Common myeloid progenitor, CD34-positive (primary cell): ENCODE results near the gene C8B.

Experiments used
- CTCF ChIA-PET: fragments of 350-600 bp; sonication (Branson Sonifier 250); formaldehyde crosslinking; loops from one replicate; lab custom pipeline; 2021; ENCODE audit warnings: antibody characterized with exemption; lab: Charles Lee
- POLR2A ChIA-PET: fragments of 350-600 bp; sonication (Branson Sonifier 250); formaldehyde crosslinking; loops from one replicate; lab custom pipeline; 2021; ENCODE audit warnings: antibody characterized with exemption; lab: Charles Lee
- DNase-seq, 3 donors: peaks; one replicate each; pipeline versions ENCODE4 v3.0.0 to v3.0.0-alpha.2; 2013
- H3K27ac ChIP-seq, 2 experiments: 1 replicate in 1 of 2; 2 replicates in 1 of 2; pipeline ENCODE4 v1.7.0; 2013; ENCODE audit warnings: inconsistent platforms in 2 of 2, low read length in 2 of 2, mild to moderate bottlenecking in 2 of 2, low read depth in 1 of 2, moderate library complexity in 1 of 2; ENCODE audit not compliant: severe bottlenecking in 2 of 2, insufficient read depth in 1 of 2, poor library complexity in 1 of 2
- H3K27me3 ChIP-seq, 5 experiments: replicated peaks in 2 of 5; 1 replicate in 3 of 5; 2 replicates in 2 of 5; pipeline versions ENCODE4 v1.6.1 to v1.7.0; 2013; ENCODE audit warnings: low read length in 4 of 5, mild to moderate bottlenecking in 2 of 5, moderate library complexity in 2 of 5, inconsistent platforms in 1 of 5; ENCODE audit not compliant: insufficient read depth in 5 of 5, control insufficient read depth in 4 of 5
- H3K36me3 ChIP-seq, 4 experiments: 1 replicate in 2 of 4; 2 replicates in 2 of 4; pipeline versions ENCODE4 v1.6.1 to v1.7.0; 2013; ENCODE audit warnings: low read length in 3 of 4, control low read depth in 1 of 4, mild to moderate bottlenecking in 1 of 4; ENCODE audit not compliant: control insufficient read depth in 4 of 4, insufficient read depth in 4 of 4
- H3K4me1 ChIP-seq, 4 experiments: 1 replicate in 3 of 4; 2 replicates in 1 of 4; pipeline versions ENCODE4 v1.6.1 to v1.7.1; 2013; ENCODE audit warnings: low read length in 3 of 4, mild to moderate bottlenecking in 3 of 4, control low read depth in 1 of 4, inconsistent platforms in 1 of 4, moderate library complexity in 1 of 4; ENCODE audit not compliant: control insufficient read depth in 4 of 4, insufficient read depth in 4 of 4; ENCODE audit errors: control extremely low read depth in 1 of 4
- H3K4me3 ChIP-seq, 7 experiments: 1 replicate in 4 of 7; 2 replicates in 3 of 7; pipeline versions ENCODE4 v1.5.1 to v1.7.0; 2013; ENCODE audit warnings: mild to moderate bottlenecking in 7 of 7, low read length in 6 of 7, moderate library complexity in 6 of 7, inconsistent platforms in 2 of 7, low read depth in 2 of 7, control low read depth in 1 of 7; ENCODE audit not compliant: insufficient read depth in 4 of 7, control insufficient read depth in 1 of 7; ENCODE audit errors: extremely low read depth in 1 of 7
- H3K9me3 ChIP-seq, 5 experiments: 1 replicate in 4 of 5; 2 replicates in 1 of 5; pipeline versions ENCODE4 v1.6.1 to v1.7.1; 2013; ENCODE audit warnings: low read length in 4 of 5, mild to moderate bottlenecking in 2 of 5, inconsistent platforms in 1 of 5, low read depth in 1 of 5, moderate library complexity in 1 of 5; ENCODE audit not compliant: control insufficient read depth in 4 of 5, insufficient read depth in 2 of 5; ENCODE audit errors: control extremely low read depth in 1 of 5
- WGBS: methylation state at CpG from one replicate; pipeline ENCODE4 v1.1.5; 2013; ENCODE audit not compliant: insufficient coverage; 5-methylcytosine and 5-hydroxymethylcytosine counted together

The C8B gene

DNA sequence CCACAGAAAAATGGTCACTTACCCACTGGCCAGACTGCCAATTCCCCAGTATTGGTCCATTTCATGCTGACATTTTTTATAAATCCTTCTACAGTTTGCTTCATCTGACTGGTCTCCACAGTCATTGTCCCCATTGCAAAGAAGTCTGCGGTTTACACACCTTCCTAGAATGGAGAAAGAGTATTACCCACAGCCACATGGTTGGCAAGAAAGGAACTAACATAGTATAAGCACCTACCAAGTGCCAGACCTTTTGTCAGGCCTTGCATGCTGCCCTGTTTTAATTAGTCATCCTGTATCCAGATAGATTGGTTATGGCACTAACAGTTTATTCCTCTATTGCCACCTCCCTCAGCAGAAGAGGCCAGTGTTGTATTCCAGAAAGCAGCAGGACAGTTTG lies 11.2 kb downstream of the C8B start:
- Histone ChIP-seq H3K4me1 (no peaks in the 10 kb centered on the region), H3K4me3 (no peak overlapping the region), H3K36me3 (no peaks in the 10 kb centered on the region), H3K27me3 (peaks cover 0 to 2% (median 0%) of the 10 kb centered on the region in 5 experiments), H3K9me3 (no peaks in the 10 kb centered on the region), H3K27ac (no peak overlapping the region)
- WGBS: no CpG with 5 or more reads among the region's 1 CpG
- ChIA-PET POLR2A (no interaction called here), CTCF (no interaction called here)
- DNase-seq: no peak

DNA sequence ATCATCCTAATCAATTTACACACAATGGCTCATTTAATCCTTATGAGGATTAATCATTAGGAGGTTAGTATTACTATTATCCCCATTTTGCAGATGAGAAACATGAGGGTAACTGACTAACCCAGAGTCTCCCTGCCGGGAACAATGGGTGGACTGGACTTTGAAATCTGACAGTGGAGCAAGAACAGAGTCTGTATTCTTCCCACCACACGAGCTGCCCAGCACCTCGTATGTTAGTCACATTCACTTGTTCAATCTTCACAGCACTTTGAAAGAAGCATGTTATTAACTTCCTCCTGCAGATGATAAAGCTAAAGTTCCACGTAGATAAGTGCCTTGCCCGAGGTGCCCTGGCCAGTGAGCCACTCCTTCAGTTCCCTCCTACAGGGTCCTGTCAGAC lies 12.4 kb downstream of the C8B start:
- no peak overlapping the region for H3K27ac ChIP-seq
- peaks cover 0 to 1% (median 0%) of the 10 kb centered on the region in 5 experiments for H3K27me3 ChIP-seq
- ChIA-PET CTCF (no interaction called here), POLR2A (no interaction called here)
- no peaks in the 10 kb centered on the region for H3K9me3 ChIP-seq
- no peak for DNase-seq
- no peaks in the 10 kb centered on the region for H3K36me3 ChIP-seq
- WGBS: 53% methylated on average over 5 of the region's 5 CpGs
- no peak overlapping the region for H3K4me3 ChIP-seq
- H3K4me1 ChIP-seq: no peaks in the 10 kb centered on the region

DNA sequence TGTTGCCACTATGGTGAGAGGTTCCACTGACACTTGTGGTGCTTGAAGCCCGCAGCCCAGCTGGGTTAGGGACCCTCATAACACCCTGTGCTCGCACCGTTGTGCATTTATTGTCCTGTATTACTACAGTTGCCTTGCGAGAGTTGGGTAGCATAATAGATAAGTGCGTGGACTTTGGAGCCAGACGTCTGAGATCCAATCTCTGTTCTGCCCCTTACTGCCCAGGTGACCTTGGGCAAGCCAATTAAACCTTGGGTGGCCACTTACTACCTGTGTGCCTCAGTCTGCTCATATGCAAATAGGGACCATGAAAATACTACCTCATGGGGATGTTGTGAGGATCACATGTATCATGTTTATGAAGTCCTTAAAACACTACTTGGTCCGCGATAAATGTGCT lies 13.3 kb downstream of the C8B start:
- H3K27ac ChIP-seq: no peak overlapping the region
- no peak for DNase-seq
- CTCF ChIA-PET: interaction anchor here (0.5 kb wide), 1 partner anchor 68 kb away, joined by 4 read pairs; no protein-coding TSS in a partner anchor
- 89% methylated on average over 6 of the region's 8 CpGs for WGBS
- no peak overlapping the region for H3K4me3 ChIP-seq
- H3K27me3 ChIP-seq: no peaks in the 10 kb centered on the region
- POLR2A ChIA-PET: no interaction called here
- no peaks in the 10 kb centered on the region for H3K9me3 ChIP-seq
- no peaks in the 10 kb centered on the region for H3K36me3 ChIP-seq
- no peaks in the 10 kb centered on the region for H3K4me1 ChIP-seq

DNA sequence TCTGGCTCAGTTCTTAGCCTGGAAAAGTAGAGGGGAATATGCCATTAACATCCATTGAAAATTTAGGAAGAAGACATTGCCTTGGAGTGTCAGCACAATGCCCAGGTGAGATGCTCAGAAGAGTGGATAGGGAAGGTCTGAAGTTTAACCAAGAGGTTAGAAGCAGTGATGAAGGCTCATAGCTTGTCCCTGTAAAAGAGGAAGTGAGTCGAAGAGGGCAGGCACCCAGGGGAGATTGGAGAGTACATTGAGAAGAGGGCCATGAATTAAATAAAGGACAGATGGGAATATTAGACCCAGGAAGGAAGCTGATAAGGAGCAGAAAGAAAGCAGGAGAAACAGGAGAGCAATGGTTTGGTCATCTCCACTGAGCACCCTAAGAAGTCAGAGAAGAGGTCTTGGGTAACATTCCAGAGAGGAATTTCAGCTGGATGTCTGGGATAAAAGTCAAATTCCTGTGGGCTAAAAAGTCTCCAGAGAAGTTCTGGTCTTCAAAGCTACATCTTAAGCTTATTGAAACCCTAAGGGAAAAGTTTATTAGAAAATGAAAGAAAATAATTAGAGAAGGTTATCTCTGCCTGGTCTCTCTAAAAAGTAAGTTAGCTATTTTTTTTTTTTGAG lies 17.3 kb downstream of the C8B start:
- WGBS: 0% methylated on average over 1 of the region's 1 CpG

DNA sequence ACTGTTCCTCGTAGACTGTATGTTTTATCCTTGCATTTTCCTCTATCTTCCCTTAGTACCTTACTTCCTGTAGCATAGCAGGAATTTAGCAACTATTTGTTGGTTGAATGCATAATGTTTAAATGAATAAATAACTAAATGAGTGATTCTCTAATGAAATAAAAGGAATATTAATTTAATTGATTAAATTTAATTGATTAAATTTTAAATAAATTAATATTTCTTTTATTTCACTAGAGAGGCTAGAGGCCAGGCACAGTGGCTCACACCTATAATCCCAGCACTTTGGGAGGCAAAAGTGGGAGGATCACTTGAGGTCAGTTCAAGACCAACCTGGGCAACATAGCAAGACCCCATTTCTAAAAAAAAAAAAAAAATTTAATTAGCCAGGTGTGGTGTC lies 25.8 kb downstream of the C8B start:
- Histone ChIP-seq H3K27ac (no peak overlapping the region), H3K27me3 (peaks cover 0 to 3% (median 0%) of the 10 kb centered on the region in 5 experiments), H3K4me3 (no peak overlapping the region), H3K36me3 (no peaks in the 10 kb centered on the region), H3K4me1 (no peaks in the 10 kb centered on the region), H3K9me3 (no peaks in the 10 kb centered on the region)
- DNase-seq: no peak
- WGBS: no CpG with 5 or more reads among the region's 1 CpG
- CTCF ChIA-PET: no interaction called here
- POLR2A ChIA-PET: no interaction called here

More for the DNA sequence above, 17.3 kb downstream of the C8B start:
- no peaks in the 10 kb centered on the region for H3K27me3 ChIP-seq
- H3K9me3 ChIP-seq: no peaks in the 10 kb centered on the region
- no peak overlapping the region for H3K27ac ChIP-seq
- no peaks in the 10 kb centered on the region for H3K36me3 ChIP-seq
- H3K4me1 ChIP-seq: no peaks in the 10 kb centered on the region
- ChIA-PET CTCF (no interaction called here), POLR2A (no interaction called here)
- DNase-seq: no peak
- H3K4me3 ChIP-seq: no peak overlapping the region

DNA sequence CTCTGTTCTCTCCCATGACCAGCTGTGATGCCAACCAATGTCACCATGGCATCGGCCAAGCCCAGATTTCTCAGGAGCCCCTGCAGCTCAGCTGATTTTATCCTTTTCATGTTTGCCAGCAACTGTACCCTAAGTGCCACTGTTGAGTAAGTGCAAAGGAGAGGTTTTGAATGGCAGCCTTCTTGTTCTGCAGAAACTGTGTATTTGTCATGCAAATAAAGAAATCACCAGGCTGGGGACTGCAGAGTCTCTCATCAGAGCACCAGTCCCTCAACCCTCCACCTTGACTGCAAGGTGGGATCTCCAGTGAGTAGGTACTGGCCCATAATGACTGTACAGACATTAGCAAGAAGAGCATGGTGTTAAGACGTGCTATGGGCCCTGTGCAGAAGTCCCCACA lies 26.6 kb downstream of the C8B start:
- WGBS: 100% methylated on average over 2 of the region's 2 CpGs
- Histone ChIP-seq H3K27ac (no peak overlapping the region), H3K9me3 (no peaks in the 10 kb centered on the region), H3K27me3 (peaks cover 0 to 4% (median 0%) of the 10 kb centered on the region in 5 experiments), H3K4me1 (no peaks in the 10 kb centered on the region), H3K4me3 (no peak overlapping the region), H3K36me3 (no peaks in the 10 kb centered on the region)
- POLR2A ChIA-PET: no interaction called here
- CTCF ChIA-PET: no interaction called here
- no peak for DNase-seq

DNA sequence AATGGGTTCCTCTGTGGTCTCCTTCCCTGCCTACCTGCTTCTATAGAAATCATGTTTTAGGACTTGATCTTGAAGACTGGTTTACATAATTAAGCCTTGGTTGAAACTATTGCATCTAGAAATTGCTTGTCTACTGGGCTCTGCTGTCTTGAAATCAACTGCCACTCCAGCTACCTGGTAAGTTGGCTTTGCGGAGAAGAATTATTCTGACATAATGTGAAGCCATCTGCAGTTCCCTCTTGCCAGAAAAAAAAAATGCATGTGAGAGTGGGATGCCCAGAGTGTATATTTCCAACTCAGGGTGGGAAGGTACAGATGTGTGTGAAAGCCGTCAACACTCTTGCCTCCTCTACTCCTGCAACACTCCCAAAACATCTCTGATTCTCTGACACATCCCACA lies 27.2 kb downstream of the C8B start:
- H3K27me3 ChIP-seq: peaks cover 0 to 6% (median 0%) of the 10 kb centered on the region in 5 experiments
- CTCF ChIA-PET: no interaction called here
- H3K27ac ChIP-seq: no peak overlapping the region
- DNase-seq: no peak
- H3K4me1 ChIP-seq: no peaks in the 10 kb centered on the region
- POLR2A ChIA-PET: no interaction called here
- H3K4me3 ChIP-seq: no peak overlapping the region
- 100% methylated on average over 1 of the region's 2 CpGs for WGBS
- H3K36me3 ChIP-seq: no peaks in the 10 kb centered on the region
- H3K9me3 ChIP-seq: no peaks in the 10 kb centered on the region
